NCI-H2227 (cell line): ENCODE measurements around the gene POTEF.
"Not testable (repeated sequence)": the region's sequence is repeated elsewhere in the genome, so short reads cannot be mapped to it uniquely, and the experiment has no call there.

Experiments
- DNase-seq: peaks from one replicate; lab custom pipeline; 2025; ENCODE audit not compliant: unreplicated experiment; lab: John Stamatoyannopoulos, UW

Gene POTEF

GRCh38 chr2:130152816-130153595 is 24.0 kb upstream of the POTEF start:
- DNase-seq, result no peak

GRCh38 chr2:130152136-130152815 is 23.3 kb upstream of the POTEF start:
- not testable (repeated sequence) for DNase-seq

GRCh38 chr2:130151145-130151512 is 22.1 kb upstream of the POTEF start:
- not testable (repeated sequence) for DNase-seq

- DNase-seq, result no peak
These were observed 21.4 kb upstream of the POTEF start for GRCh38 chr2:130150181-130151144.

GRCh38 chr2:130148515-130148914 is 19.5 kb upstream of the POTEF start:
- not testable (repeated sequence) for DNase-seq

GRCh38 chr2:130145006-130145414 is 16.0 kb upstream of the POTEF start, which contains the start of gene CCDC74B:
Gene CCDC74B (minus strand): TSS chr2:130145112. CDS start chr2:130144996, 116 bp downstream.
- peak; percentile 82 for DNase-seq

- DNase-seq, result peak; percentile 21
These were observed 14.4 kb upstream of the POTEF start for GRCh38 chr2:130143266-130144039.

GRCh38 chr2:130142396-130143265 is 13.6 kb upstream of the POTEF start:
- not testable (repeated sequence) for DNase-seq

GRCh38 chr2:130141645-130142370 is 12.8 kb upstream of the POTEF start:
- not testable (repeated sequence) for DNase-seq

- not testable (repeated sequence) for DNase-seq
These were observed 12.0 kb upstream of the POTEF start for GRCh38 chr2:130141002-130141401.

GRCh38 chr2:130140516-130140915 is 11.5 kb upstream of the POTEF start:
- not testable (repeated sequence) for DNase-seq

- not testable (repeated sequence) for DNase-seq
These were observed 10.6 kb upstream of the POTEF start for GRCh38 chr2:130139331-130140280.

- not testable (repeated sequence) for DNase-seq
These were observed 9.8 kb upstream of the POTEF start for GRCh38 chr2:130138841-130139251.

GRCh38 chr2:130138326-130138725 is 9.3 kb upstream of the POTEF start:
- DNase-seq, result not testable (repeated sequence)

- not testable (repeated sequence) for DNase-seq
These were observed 8.1 kb upstream of the POTEF start for GRCh38 chr2:130137118-130137517.

- DNase-seq, result not testable (repeated sequence)
These were observed 7.5 kb upstream of the POTEF start for GRCh38 chr2:130136546-130136945.
